MV-4-11 (cell line): ENCODE data around the gene CES4A.
"Not testable (repeated sequence)": the region's sequence is repeated elsewhere in the genome, so short reads cannot be mapped to it uniquely, and the experiment has no call there.

ENCODE experiments used
- DNase-seq: peaks from one replicate; lab custom pipeline; 2025; lab: John Stamatoyannopoulos, UW

Gene CES4A

DNA sequence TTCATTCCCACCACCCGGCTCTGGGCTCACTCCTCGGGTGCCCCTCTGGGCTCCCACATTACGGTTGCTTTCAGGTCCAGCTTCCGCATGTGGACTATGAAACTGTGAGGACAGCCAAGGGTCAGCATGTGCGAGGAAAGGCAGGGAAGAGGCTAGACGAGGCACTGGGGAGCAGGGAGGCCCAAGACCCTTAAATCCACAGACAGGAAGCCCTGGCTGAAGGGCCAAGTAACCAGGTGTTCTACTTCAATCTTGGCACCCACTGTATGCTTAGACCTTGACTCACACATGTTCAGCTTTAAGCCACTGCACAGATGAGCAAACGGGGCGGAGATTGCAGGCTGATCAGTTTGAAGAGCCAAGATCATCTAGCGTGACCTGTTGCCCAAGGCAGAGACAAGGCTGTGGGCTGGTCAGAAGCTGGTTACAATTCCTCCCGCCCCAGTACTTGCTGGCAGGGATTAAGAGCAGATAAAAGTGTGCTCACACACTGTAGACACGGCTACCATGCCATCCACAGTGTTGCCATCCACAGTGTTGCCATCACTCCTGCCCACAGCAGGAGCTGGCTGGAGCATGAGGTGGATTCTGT, at the start of gene CES4A:
Gene CES4A, plus strand, starts transcription at position 393 of the 592 bp plus-strand sequence. Its CDS starts 184 bp downstream, at position 577.
- no peak for DNase-seq

DNA sequence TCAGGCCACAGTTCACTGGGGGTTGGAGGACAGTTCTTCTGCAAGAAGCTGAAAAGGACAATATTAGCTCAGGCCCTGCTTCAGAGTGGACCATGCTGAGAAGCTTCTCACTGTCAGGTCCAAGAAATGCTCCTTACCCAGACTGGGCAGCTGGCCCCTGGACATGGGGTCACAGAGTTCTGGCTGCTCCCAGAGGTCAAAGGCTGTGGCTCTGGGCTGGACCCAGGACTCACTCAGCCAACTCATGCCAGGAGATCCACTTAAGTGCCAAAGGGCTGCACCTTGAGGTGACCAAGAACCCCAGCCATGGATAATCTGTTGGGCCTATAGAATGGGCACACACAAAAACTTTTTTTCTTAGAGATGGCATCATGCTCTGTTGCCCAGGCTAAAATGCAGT, 49.0 kb upstream of the CES4A start:
- DNase-seq: no peak

GRCh38 chr16:66940236-66940635, 48.2 kb upstream of the CES4A start:
- DNase-seq: no peak

DNA sequence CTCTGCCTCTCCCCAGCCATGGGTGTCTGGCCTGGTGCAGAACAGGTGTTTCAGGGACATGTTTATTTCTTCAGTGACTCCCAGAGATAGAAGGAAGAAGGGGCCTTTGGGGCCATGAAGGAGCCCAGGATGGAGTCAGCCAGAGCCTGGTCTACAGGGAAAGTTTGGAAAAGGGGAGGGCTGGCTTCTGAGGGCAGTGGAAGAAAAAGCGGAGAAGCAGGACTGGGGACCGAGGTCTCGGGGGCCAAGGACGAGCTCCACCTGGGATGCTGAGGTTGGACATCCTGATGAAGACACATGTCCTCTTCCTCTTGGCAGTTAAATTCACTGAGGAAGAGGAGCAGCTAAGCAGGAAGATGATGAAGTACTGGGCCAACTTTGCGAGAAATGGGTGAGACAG, 45.4 kb upstream of the CES4A start:
- DNase-seq: no peak

- no peak for DNase-seq
These were observed 44.8 kb upstream of the CES4A start for GRCh38 chr16:66943426-66944053.

DNA sequence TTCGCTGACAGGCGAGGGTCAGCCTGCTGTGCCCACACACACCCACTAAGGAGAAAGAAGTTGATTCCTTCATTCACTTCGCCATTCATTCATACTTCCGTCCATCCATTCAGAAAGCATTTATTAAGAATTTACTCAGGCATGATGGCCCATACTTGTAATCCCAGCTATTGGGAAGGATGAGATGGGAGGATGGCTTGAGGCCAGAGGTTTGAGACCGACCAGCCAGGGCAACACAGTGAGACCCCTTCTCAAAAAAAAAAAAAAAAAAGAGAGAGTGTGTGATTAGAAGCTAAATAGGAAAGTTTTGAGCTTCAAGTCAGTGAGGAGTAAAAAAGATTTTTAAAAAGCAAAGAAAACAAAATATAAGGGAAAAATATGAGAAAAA, 44.3 kb upstream of the CES4A start:
- DNase-seq: no peak

- DNase-seq: not testable (repeated sequence)
These were observed 43.4 kb upstream of the CES4A start for GRCh38 chr16:66944971-66945370.

GRCh38 chr16:66945939-66946338, 42.5 kb upstream of the CES4A start:
- DNase-seq: no peak

DNA sequence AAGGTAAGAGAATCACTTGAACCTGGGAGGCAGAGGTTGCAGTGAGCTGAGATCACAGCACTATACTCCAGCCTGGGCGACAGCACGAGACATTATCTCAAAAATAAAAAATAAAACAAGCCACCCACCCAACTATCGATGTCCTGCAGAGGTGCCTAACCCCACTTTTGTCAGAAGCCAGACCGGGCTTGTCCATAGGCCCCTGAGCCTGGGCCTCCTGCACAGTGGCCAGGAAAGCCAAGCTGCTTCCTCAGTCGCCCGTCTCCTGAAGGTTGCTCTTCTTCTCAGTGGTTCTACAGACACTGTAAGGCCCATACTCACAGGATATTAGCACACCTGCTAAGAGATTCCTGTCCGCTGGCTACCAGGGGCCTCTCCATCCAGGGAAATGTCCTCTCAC, 41.8 kb upstream of the CES4A start:
- no peak for DNase-seq

DNA sequence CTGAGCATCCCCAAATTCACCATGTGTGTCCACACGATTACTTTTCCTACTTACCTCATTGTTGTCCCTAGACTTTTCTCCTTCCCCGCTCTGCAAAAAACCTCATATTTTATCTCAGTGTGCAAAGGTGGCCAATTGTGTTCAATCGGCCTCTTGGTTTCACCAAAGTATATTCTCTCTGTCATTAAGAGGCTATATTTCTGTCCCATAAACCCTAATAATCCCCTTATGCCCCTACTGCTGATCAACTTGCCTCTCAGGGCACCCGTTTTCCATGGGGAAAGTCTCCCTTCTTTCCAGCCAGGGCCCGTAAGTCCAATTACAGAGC, 41.5 kb upstream of the CES4A start:
- no peak for DNase-seq

DNA sequence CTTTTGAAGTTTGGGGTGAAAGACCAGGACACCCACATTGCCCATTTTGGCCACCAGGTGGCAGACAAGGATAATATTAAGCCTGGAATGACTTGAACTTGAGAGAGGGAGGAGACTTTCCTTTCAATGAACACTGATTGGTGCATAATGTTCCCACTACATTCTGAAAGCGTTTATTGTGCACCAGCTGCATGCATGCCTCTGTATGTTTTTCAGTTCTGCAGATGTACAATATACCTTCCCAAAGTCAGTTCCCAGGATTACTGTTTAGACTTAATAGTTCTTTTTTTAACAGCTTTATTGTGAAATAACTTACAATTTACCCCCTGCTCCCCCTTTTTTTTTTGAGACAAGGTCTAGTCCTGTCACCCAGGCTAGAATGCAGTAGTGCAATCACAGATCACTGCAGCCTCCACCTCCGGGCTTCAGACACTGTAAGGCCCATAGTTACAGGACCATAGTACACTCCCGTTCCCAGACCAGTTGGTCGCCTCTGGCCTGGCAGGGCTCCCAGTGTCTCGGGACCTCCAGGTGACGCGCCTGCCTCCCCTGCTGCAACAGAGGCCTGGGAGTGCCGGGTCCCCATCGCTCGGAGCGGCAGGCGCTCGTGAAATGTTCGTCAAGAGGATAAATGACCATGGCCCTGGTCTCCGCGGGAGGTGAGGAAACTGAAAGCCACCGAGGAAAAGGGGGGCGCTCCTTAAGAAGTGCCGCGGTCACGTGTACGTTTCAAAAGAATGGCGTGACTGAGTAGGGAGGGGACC, 40.9 kb upstream of the CES4A start:
- DNase-seq: peak; percentile 74

DNA sequence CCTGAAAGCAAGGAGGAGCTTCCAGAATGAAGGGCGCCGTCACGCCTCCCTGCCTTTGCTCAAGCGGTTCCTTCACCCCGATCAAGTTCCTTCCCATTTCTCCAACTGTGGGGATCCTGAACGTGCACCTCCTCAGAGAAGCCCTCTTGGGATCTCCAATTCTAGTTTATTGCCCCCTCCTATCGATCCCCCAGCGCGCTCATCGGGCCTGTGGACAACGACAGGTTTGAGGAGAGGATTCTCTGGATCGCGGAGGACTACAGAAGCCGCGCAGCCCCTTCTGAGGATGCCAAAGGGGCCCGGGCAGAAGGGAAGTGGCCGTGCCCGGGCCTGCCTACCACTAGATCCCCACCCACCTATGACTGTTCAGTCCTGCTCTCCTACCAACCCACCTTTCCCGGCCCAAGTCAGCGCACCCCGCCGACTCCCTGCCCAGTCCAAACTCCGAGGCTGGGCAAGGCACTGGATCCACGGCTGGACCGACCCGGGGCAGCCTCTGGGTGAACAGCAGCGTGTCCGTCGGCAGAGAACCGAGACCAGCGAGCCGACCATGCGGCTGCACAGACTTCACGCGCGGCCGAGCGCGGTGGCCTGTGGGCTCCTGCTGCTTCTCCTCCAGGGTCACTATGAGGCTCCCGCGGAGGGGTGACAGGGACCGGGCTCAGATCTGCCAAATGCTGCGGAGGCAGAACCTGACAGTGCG, 40.1 kb upstream of the CES4A start:
- DNase-seq: no peak

GRCh38 chr16:66948837-66949225, 39.6 kb upstream of the CES4A start:
- no peak for DNase-seq

GRCh38 chr16:66949472-66949871, 38.9 kb upstream of the CES4A start:
- DNase-seq: no peak

- no peak for DNase-seq
These were observed 38.0 kb upstream of the CES4A start for GRCh38 chr16:66950437-66950836.

GRCh38 chr16:66950971-66951790, 37.2 kb upstream of the CES4A start:
- DNase-seq: no peak

- no peak for DNase-seq
These were observed 35.8 kb upstream of the CES4A start for GRCh38 chr16:66952430-66953110.

GRCh38 chr16:66953462-66954096, 34.8 kb upstream of the CES4A start:
- DNase-seq: no peak

GRCh38 chr16:66954097-66954659, 34.2 kb upstream of the CES4A start:
- DNase-seq: peak; percentile 67

DNA sequence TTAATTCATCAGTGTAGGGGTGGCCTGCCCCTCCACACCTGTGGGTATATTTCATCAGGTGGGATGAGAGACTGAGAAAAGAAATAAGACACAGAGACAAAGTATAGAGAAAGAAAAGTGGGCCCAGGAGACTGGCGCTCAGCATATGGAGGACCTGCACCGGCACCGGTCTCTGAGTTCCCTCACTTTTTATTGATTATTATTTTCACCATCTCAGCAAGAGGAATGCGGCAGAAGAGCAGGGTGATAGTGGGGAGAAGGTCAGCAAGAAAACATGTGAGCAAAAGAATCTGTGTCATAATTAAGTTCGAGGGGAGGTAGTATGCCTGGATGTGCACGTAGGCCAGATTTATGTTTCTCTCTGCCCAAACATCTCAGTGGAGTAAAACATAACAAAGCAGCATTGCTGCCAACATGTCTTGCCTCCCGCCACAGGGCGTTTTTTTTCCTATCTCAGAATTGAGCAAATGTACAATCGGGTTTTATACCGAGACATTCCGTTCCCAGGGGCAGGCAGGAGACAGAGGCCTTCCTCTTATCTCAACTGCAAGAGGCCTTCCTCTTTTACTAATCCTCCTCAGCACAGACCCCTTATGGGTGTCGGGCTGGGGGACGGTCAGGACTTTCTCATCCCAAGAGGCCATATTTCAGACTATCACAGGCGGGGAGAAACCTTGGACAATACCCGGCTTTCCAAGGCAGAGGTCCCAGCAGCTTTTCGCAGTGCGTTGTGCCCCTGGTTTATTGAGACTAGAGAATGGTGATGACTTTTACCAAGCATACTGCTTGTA, 32.8 kb upstream of the CES4A start:
- not testable (repeated sequence) for DNase-seq
